GM18907 (cell line): ENCODE measurements around the gene WIF1.

ENCODE experiments used
- ATAC-seq: cut with Tn5 transposase; IDR thresholded peaks from one replicate; pipeline ENCODE4 v1.9.1; 2021; ENCODE audit warnings: mild to moderate bottlenecking, moderate library complexity; ENCODE audit not compliant: unreplicated experiment

Gene WIF1

GRCh38 chr12:65039301-65039700 is 81.8 kb downstream of the WIF1 start:
- no peak for ATAC-seq

DNA sequence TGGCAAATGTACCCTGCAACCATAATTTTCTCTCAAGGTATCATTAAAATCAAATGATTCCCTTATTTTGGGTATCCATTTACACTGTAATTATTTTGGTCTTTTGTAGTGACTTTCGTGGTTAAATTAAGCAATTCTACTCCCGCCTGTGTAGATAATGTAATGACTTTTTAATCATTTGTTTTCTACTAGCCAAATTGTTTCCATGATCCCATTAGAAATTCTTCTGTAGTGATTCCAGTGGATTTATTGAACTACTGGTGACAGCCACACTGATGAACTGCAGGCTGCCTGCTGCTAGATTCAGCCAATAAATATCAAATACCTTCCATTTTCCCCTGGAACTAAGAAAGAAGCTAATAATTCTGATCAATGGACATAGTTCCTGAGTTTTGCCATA is 96.0 kb downstream of the WIF1 start:
- no peak for ATAC-seq

DNA sequence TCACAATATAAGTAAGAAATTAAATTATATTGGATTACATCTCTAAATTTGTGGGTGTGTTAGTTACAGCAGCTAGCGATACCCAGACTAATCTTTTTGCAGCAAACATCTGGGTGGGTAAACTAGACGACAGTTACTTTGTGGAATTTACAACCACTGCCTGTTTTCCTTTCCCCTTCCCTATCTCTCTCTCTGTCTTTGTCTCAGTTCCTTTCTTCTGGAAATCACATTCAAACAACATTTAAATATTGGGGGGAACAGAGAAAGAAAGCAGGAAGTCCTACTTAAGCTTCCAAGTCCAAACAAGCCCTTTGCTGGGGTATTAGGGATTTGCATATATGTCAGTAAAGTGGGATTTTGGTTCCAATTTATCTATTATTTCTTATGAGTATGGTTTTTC is 97.6 kb downstream of the WIF1 start:
- ATAC-seq, result no peak

DNA sequence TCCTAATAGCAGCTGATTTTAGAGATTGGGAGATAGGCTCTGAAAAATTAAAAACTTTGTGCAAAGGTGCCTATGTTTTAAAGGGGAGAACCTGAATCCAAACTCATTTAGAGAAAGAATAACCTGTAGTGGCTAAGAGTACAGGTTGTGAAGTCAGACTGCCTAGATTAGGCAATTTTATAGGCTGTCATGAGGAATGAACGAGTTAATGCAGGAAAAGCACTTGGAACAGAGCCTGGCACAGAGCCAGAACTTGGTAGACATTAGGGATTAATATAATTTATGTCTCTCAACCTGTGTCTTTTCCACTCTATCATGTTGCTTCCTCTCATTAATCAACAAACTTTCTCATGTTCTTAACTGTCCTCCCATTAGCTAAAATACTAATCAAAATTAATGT is 98.1 kb downstream of the WIF1 start:
- no peak for ATAC-seq

DNA sequence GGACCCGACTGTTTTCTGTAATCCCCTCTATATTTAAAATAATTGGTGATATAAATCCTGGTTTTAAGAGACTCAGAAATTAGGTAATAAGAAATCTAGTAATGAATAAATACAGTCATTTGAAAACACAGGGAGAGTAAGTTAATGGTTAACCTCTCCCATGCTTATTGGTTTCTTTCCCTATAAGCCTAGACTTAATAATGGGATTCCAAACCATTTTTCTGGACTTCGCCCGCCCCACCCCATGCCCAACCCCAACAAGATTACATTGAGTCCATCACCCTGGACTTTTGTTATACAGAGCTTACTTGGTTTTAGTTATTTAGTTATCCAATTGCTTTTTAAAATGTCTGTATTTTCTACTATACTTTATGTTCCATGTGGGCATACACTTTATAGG is 98.7 kb downstream of the WIF1 start:
- no peak for ATAC-seq

- ATAC-seq, result no peak
Measured at GRCh38 chr12:65019696-65020234, 101.3 kb downstream of the WIF1 start.

DNA sequence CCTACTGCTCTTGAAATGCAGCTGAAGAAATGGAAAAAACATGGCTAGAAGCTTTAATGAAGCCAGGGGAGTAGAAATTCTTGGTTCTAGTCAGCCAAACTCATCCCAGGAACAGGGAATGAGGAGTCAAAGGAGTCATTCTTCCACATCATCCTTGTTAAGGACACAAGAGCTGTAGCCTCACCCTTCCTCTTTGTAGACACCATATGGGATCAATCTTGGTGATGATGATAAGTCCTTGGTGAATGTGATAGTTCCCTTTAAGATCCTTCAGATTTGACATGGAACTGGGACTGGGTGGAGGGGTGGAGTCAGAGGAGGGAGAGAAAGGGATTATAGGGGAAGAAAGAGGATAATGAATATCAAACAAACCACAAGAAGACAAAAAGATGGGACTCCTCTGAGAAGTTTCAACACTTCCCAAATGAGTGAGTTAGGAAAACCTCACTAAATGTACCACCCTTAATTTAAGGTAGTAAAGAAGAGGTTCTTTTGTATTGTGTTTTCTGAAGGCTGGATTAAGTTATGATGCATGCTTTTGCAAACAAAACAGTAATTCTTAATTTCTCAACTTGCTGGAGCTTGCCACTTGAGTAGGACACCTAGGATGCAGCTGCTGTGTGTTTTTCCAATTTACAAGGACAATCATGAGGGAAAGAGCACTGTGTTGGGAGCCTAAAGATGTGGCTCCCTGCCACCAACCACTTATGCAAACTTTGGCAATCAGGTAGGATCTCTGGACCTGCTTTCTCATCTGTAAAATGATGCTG is 104.0 kb downstream of the WIF1 start:
- ATAC-seq, result no peak

DNA sequence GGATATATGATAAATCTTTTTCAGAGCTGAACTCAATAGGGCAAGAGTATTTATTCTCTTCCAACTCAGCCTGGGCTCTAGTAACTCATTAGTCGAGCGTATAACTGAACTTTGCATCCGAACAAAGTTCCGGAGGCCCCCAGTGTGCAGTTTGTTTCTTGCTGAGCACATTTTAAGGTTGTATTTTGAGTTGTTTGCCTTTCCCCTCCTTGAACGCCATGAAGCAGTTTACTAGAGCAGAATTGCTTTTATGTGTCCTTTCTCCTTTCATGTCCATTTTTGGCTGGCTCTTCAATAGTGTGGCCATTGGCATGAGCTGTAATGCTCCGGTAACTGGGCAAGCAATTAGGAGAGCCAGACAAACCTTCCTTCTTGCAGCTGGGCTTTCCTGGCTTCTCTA is 105.3 kb downstream of the WIF1 start:
- ATAC-seq, result no peak

DNA sequence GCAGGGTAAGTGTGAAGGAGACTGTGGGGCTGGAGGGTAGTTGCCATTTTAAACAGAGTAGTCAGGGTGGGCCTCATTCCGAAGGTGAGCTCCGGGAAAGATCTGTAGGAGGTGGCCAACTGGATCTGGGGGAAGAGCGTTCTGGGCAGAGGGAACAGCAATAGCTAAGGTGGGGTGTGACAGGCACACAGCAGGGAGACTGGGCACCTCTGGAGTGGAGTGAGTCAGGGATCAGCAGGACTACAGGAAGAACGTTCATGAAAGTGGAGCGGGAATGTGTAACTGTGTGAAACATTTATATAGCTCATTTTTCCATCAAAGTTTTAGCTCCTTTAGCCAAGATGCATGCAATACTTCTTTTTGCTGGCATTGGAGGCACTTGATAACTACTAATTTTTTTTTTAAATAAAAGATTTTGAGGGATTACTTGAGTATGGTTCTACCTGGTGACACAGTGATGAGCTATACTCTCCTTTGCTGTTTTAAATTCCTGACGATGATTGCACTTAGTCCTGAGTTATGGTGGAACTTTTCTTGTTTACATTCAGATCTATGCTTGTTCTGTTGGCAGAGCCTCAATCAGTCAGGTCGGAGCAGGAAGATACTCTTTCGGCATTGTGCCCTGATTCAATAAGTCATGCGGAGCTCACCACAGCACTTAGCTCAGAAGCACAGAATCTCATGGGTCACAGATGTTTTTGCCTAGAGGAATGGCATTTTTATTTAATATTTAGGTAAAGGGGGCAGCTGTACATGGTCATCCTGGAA is 106.4 kb downstream of the WIF1 start:
- ATAC-seq, result no peak

- ATAC-seq, result no peak
Measured at GRCh38 chr12:65010437-65010836, 110.7 kb downstream of the WIF1 start.

- ATAC-seq, result no peak
Measured at GRCh38 chr12:65005716-65006115, 115.4 kb downstream of the WIF1 start.

DNA sequence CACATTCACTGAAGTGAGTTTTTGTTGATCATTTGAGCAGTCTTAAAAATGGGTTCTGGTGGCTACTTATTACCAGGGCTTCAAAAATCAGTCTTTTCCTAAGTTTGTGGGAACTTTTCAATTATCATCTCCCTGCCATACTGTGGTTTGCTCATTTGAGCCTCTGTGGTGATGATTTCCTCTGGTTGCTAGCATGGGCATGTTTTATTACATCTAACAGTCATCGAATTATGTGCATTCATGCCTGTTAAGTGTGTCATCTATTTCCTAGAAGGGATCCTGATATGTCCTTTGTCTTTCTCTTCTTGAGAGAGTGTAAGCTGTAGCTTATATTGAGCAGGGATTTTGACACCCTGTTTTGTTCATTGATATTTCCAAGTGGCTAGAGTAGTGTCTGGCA is 116.8 kb downstream of the WIF1 start:
- no peak for ATAC-seq
